Measurements from ENCODE around the gene SGPL1.

DNA sequence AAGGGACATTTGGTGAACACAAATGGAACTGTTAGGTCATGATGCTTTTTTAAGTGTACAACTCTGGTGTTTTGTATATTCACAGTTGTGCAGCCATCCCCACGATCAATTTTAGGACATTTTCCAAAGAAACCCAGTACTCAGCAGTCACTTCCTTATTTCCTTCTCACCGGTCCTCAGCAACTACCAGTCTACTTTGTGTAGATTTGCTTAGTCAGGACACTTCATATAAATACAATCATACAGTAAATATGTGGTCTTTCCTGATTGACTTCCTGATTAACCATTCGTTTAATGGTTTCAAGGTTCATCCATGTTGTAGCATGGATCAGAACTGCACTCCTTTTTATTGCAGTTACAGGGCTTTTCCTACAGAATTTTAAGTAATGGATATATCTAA is 14.4 kb downstream of the SGPL1 start:
- no peak for TF ChIP-seq EZH2 (IDR thresholded peaks at IDR 0.05; ENCODE audit: low read length)
- TF ChIP-seq, protein P1, sequence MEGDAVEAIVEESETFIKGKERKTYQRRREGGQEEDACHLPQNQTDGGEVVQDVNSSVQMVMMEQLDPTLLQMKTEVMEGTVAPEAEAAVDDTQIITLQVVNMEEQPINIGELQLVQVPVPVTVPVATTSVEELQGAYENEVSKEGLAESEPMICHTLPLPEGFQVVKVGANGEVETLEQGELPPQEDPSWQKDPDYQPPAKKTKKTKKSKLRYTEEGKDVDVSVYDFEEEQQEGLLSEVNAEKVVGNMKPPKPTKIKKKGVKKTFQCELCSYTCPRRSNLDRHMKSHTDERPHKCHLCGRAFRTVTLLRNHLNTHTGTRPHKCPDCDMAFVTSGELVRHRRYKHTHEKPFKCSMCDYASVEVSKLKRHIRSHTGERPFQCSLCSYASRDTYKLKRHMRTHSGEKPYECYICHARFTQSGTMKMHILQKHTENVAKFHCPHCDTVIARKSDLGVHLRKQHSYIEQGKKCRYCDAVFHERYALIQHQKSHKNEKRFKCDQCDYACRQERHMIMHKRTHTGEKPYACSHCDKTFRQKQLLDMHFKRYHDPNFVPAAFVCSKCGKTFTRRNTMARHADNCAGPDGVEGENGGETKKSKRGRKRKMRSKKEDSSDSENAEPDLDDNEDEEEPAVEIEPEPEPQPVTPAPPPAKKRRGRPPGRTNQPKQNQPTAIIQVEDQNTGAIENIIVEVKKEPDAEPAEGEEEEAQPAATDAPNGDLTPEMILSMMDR (optimal IDR thresholded peaks at IDR 0.05 in 1 of 3, IDR thresholded peaks at IDR 0.05 in 1 of 3, conservative IDR thresholded peaks at IDR 0.05 in 1 of 3; ENCODE audit: extremely low read depth in 1 of 3, insufficient read depth in 2 of 3, low read length in 3 of 3): no peak
